Measurements from ENCODE around the gene SBF1. TPM values are rescaled to one million over a fixed set of nuclear protein-coding genes. Genes with fewer than 3 reads are reported as not detected.

The SBF1 gene
- total and polyA plus RNA-seq, 2 of the 13 experiments (the other 11 are each of a cell fraction or from before 2014, with no cell fraction given): 31.7 to 40.9 TPM

GRCh38 chr22:50502628-50503474, 28.0 kb upstream of the SBF1 start (continued):
- TF ChIP-seq RNF219 (CRISPR knock-in tag; IDR thresholded peaks at IDR 0.05) (no peak), ZNF143 (CRISPR knock-in tag; IDR thresholded peaks at IDR 0.05) (no peak), ZNF607 (CRISPR knock-in tag; IDR thresholded peaks at IDR 0.05; ENCODE audit: borderline replicate concordance) (no peak), MXD3 (CRISPR knock-in tag; IDR thresholded peaks at IDR 0.05) (no peak), RXRA (CRISPR knock-in tag; IDR thresholded peaks at IDR 0.05) (no peak)

- peaks cover 8% of the 10 kb centered on the region for H3K79me2 ChIP-seq (ENCODE audit: insufficient read depth, low read length)
- DNase-seq (ENCODE audit: low spot score) (no peak), FAIRE-seq (no peak), ATAC-seq (no peak)
- H3K36me3 ChIP-seq (replicated peaks in 1 of 2; ENCODE audit: control insufficient read depth in 1 of 2, insufficient read depth in 2 of 2, low read length in 2 of 2): peaks cover 2 to 10% of the 10 kb centered on the region in 2 experiments; a peak in 1 of 5 replicates
- H3K9me3 ChIP-seq (ENCODE audit: low read length): no peaks in the 10 kb centered on the region
- H3K4me3 ChIP-seq (replicated peaks in 1 of 3; ENCODE audit: insufficient read depth in 1 of 3, low read depth in 2 of 3, low read length in 3 of 3): no peak overlapping the region
- POLR2A ChIA-PET: interaction anchor here (1.0 to 1.1 kb wide), 2 partner anchors 16 to 23 kb away, joined by 3 to 4 read pairs; partner anchors contain the start of genes MIOX and SCO2
- 99% methylated on average over 5 of the region's 6 CpGs for WGBS (ENCODE audit: low lambda C conversion rate)
- no peak overlapping the region for H3K27ac ChIP-seq (ENCODE audit: extremely low read length, insufficient read depth, low read length)
- no peak overlapping the region for H3K9ac ChIP-seq (ENCODE audit: insufficient read depth, low read depth, low read length)
- in situ Hi-C loops (cut with HindIII; ENCODE audit: extremely low pct_ligation_motif_present, low pct_unique_long_range_greater_than_20kb) (no loop called here), intact Hi-C loops (cut with micrococcal nuclease; ENCODE audit: unreplicated experiment) (no loop called here)
- no peak overlapping the region for H3K4me2 ChIP-seq (ENCODE audit: low read depth, low read length)
- BruUV-seq (replicated peaks): no TSS peak
- H4K20me1 ChIP-seq (ENCODE audit: insufficient read depth, low read length): no peaks in the 10 kb centered on the region
- peaks cover 29% of the 10 kb centered on the region for H3K4me1 ChIP-seq (ENCODE audit: insufficient read depth, low read length)
- no peak overlapping the region for H2AFZ ChIP-seq (ENCODE audit: low read length)
- no peaks in the 10 kb centered on the region; a peak in 1 of 5 replicates for H3K27me3 ChIP-seq (ENCODE audit: control insufficient read depth in 1 of 2, insufficient read depth in 2 of 2, low read length in 2 of 2)
- CTCF ChIA-PET (ENCODE audit: low intra/inter-chr PET ratio, low total read pairs): no interaction called here
- no peak for TF ChIP-seq ZNF570 (CRISPR knock-in tag; IDR thresholded peaks at IDR 0.05; ENCODE audit: borderline replicate concordance)
- TF ChIP-seq NFE2L1 (CRISPR knock-in tag; IDR thresholded peaks at IDR 0.05; ENCODE audit: borderline replicate concordance): no peak
- TF ChIP-seq ZNF253 (CRISPR knock-in tag; IDR thresholded peaks at IDR 0.05; ENCODE audit: borderline replicate concordance): no peak
- no peak for TF ChIP-seq ZFAT (CRISPR knock-in tag; conservative IDR thresholded peaks at IDR 0.05)
- no peak for TF ChIP-seq FOXP1 (IDR thresholded peaks at IDR 0.05)
- no peak for TF ChIP-seq FOXP1 (CRISPR knock-in tag; IDR thresholded peaks at IDR 0.05)
- no peak for TF ChIP-seq TIGD3 (CRISPR knock-in tag; IDR thresholded peaks at IDR 0.05; ENCODE audit: borderline replicate concordance)
- TF ChIP-seq AKNA (CRISPR knock-in tag; IDR thresholded peaks at IDR 0.05; ENCODE audit: borderline replicate concordance): no peak
- no peak for TF ChIP-seq FOXC1 (CRISPR knock-in tag; IDR thresholded peaks at IDR 0.05; ENCODE audit: borderline replicate concordance)
Observed at GRCh38 chr22:50502096-50502495, 27.3 kb upstream of the SBF1 start.

Measured in HepG2 (cell line).